AG09309 (cell line): ENCODE results near the gene DPAGT1.

Source experiments
- DNase-seq: peaks from one replicate; pipeline ENCODE4 v3.0.0-alpha.2; 2010; ENCODE audit warnings: low read depth
- H3K4me3 ChIP-seq: 2 replicates; pipeline ENCODE4 v1.5.1; 2011; ENCODE audit warnings: mild to moderate bottlenecking, low read depth, low read length, moderate library complexity; ENCODE audit not compliant: control insufficient read depth
- TF ChIP-seq, protein P1 (sequence below): IDR thresholded peaks from 2 replicates; pipeline ENCODE4 v1.5.1; 2011; ENCODE audit warnings: mild to moderate bottlenecking, low read depth, low read length, inconsistent platforms; ENCODE audit not compliant: insufficient read depth, control insufficient read depth; ENCODE audit errors: missing control alignments

Gene DPAGT1

DNA sequence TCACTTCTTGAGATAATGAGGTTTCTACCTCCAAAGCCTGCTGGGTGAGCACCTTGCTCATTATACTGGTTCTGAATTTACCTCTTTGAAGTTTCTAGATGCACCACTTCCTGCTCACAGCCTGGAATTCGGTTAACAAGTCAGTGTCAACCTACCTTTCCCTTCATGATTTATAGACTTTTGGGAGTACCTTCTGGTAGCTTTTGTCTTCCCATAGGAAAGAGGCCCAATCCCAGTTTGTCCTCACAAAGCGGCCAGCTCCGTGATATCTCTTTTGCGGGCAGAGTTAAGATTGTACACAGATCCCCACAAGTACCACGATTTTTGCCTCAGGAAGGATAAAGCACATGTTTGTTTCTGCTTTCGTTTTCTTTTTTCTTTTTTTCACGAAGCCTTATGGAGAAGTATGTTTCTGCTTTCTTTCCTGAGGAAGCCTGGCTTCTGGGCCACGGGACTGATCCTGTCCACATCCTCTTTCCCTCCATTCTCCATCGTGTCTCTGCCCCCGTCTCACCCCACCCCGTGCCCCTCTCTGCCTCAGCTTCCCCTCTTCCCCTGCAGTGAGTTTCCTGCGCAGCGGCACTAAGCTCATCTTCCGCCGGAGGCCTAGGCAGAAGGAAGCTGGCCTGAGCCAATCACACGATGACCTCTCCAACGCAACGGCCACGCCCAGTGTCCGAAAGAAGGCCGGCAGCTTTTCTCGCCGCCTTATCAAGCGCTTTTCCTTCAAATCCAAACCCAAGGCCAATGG is 14.0 kb upstream of the DPAGT1 start:
- TF ChIP-seq, protein P1, sequence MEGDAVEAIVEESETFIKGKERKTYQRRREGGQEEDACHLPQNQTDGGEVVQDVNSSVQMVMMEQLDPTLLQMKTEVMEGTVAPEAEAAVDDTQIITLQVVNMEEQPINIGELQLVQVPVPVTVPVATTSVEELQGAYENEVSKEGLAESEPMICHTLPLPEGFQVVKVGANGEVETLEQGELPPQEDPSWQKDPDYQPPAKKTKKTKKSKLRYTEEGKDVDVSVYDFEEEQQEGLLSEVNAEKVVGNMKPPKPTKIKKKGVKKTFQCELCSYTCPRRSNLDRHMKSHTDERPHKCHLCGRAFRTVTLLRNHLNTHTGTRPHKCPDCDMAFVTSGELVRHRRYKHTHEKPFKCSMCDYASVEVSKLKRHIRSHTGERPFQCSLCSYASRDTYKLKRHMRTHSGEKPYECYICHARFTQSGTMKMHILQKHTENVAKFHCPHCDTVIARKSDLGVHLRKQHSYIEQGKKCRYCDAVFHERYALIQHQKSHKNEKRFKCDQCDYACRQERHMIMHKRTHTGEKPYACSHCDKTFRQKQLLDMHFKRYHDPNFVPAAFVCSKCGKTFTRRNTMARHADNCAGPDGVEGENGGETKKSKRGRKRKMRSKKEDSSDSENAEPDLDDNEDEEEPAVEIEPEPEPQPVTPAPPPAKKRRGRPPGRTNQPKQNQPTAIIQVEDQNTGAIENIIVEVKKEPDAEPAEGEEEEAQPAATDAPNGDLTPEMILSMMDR: no peak

DNA sequence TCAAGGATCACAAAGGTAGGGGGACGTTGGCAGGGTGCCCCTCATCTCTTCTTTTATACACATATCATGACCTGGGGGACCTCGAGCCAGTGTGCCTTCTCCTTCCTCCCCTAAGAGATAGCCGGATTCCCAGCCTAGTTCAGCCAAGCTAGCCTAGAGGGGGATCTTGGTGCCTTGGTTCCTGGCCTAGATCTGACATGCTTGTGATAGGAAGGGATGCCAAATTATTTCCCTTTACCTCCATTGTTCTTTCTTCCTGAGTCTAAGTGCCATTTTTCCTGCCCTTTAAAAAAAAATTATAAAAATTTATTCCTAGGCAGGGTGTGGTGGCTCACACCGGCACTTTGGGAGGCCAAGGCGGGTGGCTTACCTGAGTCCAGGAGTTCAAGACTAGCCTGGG is 12.7 kb upstream of the DPAGT1 start:
- no peak for DNase-seq
- no peak overlapping the region for H3K4me3 ChIP-seq
- TF ChIP-seq, protein P1: no peak

More for the DNA sequence above, 14.0 kb upstream of the DPAGT1 start:
- DNase-seq: no peak
- H3K4me3 ChIP-seq: no peak overlapping the region

DNA sequence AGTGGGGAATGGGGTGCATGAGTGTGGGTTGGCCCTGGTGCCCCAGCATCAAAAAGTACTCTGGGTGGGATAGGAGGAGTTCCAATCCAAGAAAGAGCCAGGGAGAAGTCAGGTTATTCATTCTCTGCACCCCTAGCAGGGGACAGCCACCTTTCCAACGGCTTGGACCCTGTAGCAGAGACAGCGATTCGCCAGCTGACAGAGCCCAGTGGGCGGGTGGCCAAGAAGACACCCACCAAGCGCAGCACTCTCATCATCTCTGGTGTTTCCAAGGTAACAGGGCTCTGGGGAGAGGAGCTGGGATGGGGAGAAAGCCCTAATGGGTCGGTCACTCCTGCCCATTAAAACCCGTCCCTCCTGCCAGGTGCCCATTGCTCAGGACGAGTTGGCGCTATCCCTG is 12.1 kb upstream of the DPAGT1 start:
- TF ChIP-seq, protein P1: no peak
- DNase-seq: no peak
- H3K4me3 ChIP-seq: no peak overlapping the region

DNA sequence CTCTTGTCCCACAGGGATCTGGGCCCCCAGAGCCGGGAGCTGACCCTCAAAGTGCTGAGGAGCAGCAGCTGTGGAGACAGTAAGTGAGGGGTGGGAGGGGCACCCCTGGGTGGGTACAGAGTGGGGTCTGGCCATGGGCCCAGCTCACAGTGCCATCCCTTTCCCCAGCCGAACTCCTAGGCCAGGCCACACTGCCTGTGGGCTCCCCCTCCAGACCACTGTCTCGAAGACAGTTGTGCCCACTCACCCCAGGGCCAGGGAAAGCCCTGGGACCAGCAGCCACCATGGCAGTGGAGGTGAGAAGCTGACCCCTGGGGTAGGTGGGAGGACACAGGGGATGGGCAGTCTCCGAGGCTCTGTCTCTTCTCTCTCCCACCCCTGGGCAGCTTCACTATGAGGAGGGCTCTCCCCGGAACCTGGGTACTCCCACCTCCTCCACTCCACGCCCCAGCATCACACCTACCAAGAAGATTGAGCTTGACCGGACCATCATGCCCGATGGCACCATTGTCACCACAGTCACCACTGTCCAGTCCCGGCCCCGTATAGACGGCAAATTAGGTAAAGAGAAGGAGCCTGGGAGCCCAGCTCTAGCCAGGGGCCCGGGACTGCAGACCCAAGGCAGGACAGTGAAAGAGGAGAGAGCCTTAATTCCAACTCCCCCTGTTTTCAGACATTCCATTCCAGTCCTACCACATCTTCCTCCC is 10.8 kb upstream of the DPAGT1 start:
- no peak for DNase-seq
- TF ChIP-seq, protein P1: no peak
- H3K4me3 ChIP-seq: no peak overlapping the region

GRCh38 chr11:119111361-119111925 is 9.8 kb upstream of the DPAGT1 start:
- no peak for DNase-seq
- TF ChIP-seq, protein P1: no peak
- no peak overlapping the region for H3K4me3 ChIP-seq

DNA sequence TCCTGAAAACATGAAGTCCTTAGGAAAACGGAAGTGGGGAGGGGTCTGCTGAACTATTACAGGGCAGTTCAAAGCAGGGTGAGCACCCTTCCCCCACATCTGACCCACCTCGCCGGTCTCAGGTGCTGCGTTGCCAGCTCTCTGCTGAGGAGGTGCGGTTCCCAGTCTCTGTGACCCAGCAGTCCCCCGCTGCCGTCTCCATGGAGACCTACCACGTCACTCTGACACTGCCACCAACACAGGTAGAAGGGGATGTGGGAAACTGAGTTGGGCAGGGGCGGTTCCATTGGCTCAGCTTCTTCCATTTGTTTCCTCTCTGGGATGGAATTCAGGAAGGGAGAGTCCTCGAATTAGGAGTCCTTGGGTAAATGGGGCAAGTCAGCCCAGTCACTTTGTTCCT is 8.8 kb upstream of the DPAGT1 start:
- TF ChIP-seq, protein P1: no peak
- H3K4me3 ChIP-seq: no peak overlapping the region
- DNase-seq: no peak
